GM19468 (cell line): ENCODE data around the gene EPC1.

Experiments
- ATAC-seq: cut with Tn5 transposase; IDR thresholded peaks from one replicate; pipeline ENCODE4 v1.9.1; 2021; ENCODE audit warnings: mild to moderate bottlenecking, moderate library complexity, moderate number of reproducible peaks; ENCODE audit not compliant: unreplicated experiment; ENCODE audit errors: extremely low read depth

The EPC1 gene

GRCh38 chr10:32298075-32298812 is 48.7 kb downstream of the EPC1 start:
- ATAC-seq: no peak

GRCh38 chr10:32295027-32295426 is 51.9 kb downstream of the EPC1 start:
- ATAC-seq: no peak

- ATAC-seq: no peak
Observed at GRCh38 chr10:32293581-32293980, 53.4 kb downstream of the EPC1 start.

GRCh38 chr10:32279795-32280194 is 67.2 kb downstream of the EPC1 start:
- ATAC-seq: no peak

GRCh38 chr10:32273336-32273735 is 73.6 kb downstream of the EPC1 start:
- no peak for ATAC-seq

- ATAC-seq: no peak
Observed at GRCh38 chr10:32271617-32272016, 75.3 kb downstream of the EPC1 start.

- no peak for ATAC-seq
Observed at GRCh38 chr10:32269343-32270100, 77.4 kb downstream of the EPC1 start.

- no peak for ATAC-seq
Observed at GRCh38 chr10:32268788-32269187, 78.2 kb downstream of the EPC1 start.

- ATAC-seq: no peak
Observed at GRCh38 chr10:32266979-32267378, 80.0 kb downstream of the EPC1 start.

GRCh38 chr10:32266566-32266965 is 80.4 kb downstream of the EPC1 start:
- no peak for ATAC-seq

- no peak for ATAC-seq
Observed at GRCh38 chr10:32265756-32266155, 81.2 kb downstream of the EPC1 start.

GRCh38 chr10:32263300-32263699 is 83.7 kb downstream of the EPC1 start:
- ATAC-seq: no peak

GRCh38 chr10:32259551-32259950 is 87.4 kb downstream of the EPC1 start:
- ATAC-seq: no peak

- ATAC-seq: peak; percentile 32
Observed at GRCh38 chr10:32256613-32257437, 90.1 kb downstream of the EPC1 start.

- ATAC-seq: no peak
Observed at GRCh38 chr10:32253821-32254220, 93.1 kb downstream of the EPC1 start.

- ATAC-seq: no peak
Observed at GRCh38 chr10:32253276-32253675, 93.7 kb downstream of the EPC1 start.

- ATAC-seq: peak; percentile 37
Observed at GRCh38 chr10:32250489-32250888, 96.5 kb downstream of the EPC1 start.

GRCh38 chr10:32246685-32247084 is 100.3 kb downstream of the EPC1 start:
- no peak for ATAC-seq

GRCh38 chr10:32245760-32246159 is 101.2 kb downstream of the EPC1 start:
- ATAC-seq: no peak

- no peak for ATAC-seq
Observed at GRCh38 chr10:32244421-32245207, 102.3 kb downstream of the EPC1 start.
